GM21526 (cell line): Measurements from ENCODE around the gene SLC12A3.

ENCODE experiments used
- ATAC-seq: cut with Tn5 transposase; IDR thresholded peaks from one replicate; pipeline ENCODE4 v1.9.1; 2021; ENCODE audit warnings: moderate library complexity; ENCODE audit not compliant: unreplicated experiment, low FRiP score

SLC12A3 gene

GRCh38 chr16:56888806-56889205, 23.8 kb downstream of the SLC12A3 start:
- ATAC-seq = no peak

- no peak for ATAC-seq
Observed at GRCh38 chr16:56889206-56889605, 24.2 kb downstream of the SLC12A3 start.

GRCh38 chr16:56891685-56892084, 26.7 kb downstream of the SLC12A3 start:
- no peak for ATAC-seq

- no peak for ATAC-seq
Observed at GRCh38 chr16:56892705-56893104, 27.7 kb downstream of the SLC12A3 start.

- no peak for ATAC-seq
Observed at GRCh38 chr16:56894331-56894917, 29.4 kb downstream of the SLC12A3 start.

GRCh38 chr16:56895813-56896212, 30.8 kb downstream of the SLC12A3 start:
- no peak for ATAC-seq

GRCh38 chr16:56896244-56896643, 31.2 kb downstream of the SLC12A3 start:
- ATAC-seq = no peak

GRCh38 chr16:56897026-56897799, 32.2 kb downstream of the SLC12A3 start:
- ATAC-seq = no peak

GRCh38 chr16:56898847-56899246, 33.8 kb downstream of the SLC12A3 start:
- ATAC-seq = peak; percentile 80

- no peak for ATAC-seq
Observed at GRCh38 chr16:56903866-56904265, 38.9 kb downstream of the SLC12A3 start.

GRCh38 chr16:56907401-56907800, 42.4 kb downstream of the SLC12A3 start:
- no peak for ATAC-seq

- ATAC-seq = no peak
Observed at GRCh38 chr16:56909527-56909979, 44.5 kb downstream of the SLC12A3 start.

- no peak for ATAC-seq
Observed at GRCh38 chr16:56910112-56910511, 45.1 kb downstream of the SLC12A3 start.

- ATAC-seq = no peak
Observed at GRCh38 chr16:56910654-56911539, 45.9 kb downstream of the SLC12A3 start.

GRCh38 chr16:56911771-56912571, 47.0 kb downstream of the SLC12A3 start:
- no peak for ATAC-seq

GRCh38 chr16:56912746-56913708, 48.0 kb downstream of the SLC12A3 start:
- no peak for ATAC-seq

GRCh38 chr16:56914896-56915295, 49.9 kb downstream of the SLC12A3 start:
- no peak for ATAC-seq

GRCh38 chr16:56915336-56916119, 50.5 kb downstream of the SLC12A3 start:
- ATAC-seq = no peak
